Heart right ventricle (tissue), 16 donors: Measurements from ENCODE around the gene SSNA1. TPM values are rescaled to one million over a fixed set of nuclear protein-coding genes. Genes with fewer than 3 reads are reported as not detected.

Experiments
- ATAC-seq, 8 donors: fragments of 200-7000 bp; cut with Tn5 transposase; one replicate each; pipeline ENCODE4 v1.9.1; 2020; ENCODE audit warnings: mild to moderate bottlenecking in 8 of 8, moderate library complexity in 8 of 8, moderate number of reproducible peaks in 1 of 8
- DNase-seq, 2 donors: peaks; one replicate each; pipeline ENCODE4 v3.0.0-alpha.2; 2020
- H3K27ac ChIP-seq, 10 donors: fragments of 200-600 bp; sonication (generic) in 2 of 10; one replicate each; pipeline versions ENCODE4 v1.5.0 to v1.8.0; 2020 to 2022; ENCODE audit warnings: mild to moderate bottlenecking in 3 of 10
- H3K27me3 ChIP-seq, 7 donors: fragments of 200-600 bp; one replicate each; pipeline ENCODE4 v1.8.0; 2021 to 2022; ENCODE audit warnings: mild to moderate bottlenecking in 2 of 7
- H3K36me3 ChIP-seq, 9 donors: fragments of 200-600 bp; sonication (generic) in 1 of 9; one replicate each; pipeline versions ENCODE4 v1.5.0 to v1.8.0; 2020 to 2022; ENCODE audit warnings: mild to moderate bottlenecking in 2 of 9
- H3K4me1 ChIP-seq, 9 donors: fragments of 200-600 bp; sonication (generic) in 1 of 9; one replicate each; pipeline versions ENCODE4 v1.5.0 to v1.8.0; 2020 to 2022; ENCODE audit warnings: mild to moderate bottlenecking in 4 of 9
- H3K4me3 ChIP-seq, 10 donors: fragments of 200-600 bp; sonication (generic) in 2 of 10; one replicate each; pipeline versions ENCODE4 v1.5.0 to v1.8.0; 2020 to 2022; ENCODE audit warnings: mild to moderate bottlenecking in 7 of 10, moderate library complexity in 2 of 10
- H3K9me3 ChIP-seq, 11 donors: fragments of 200-600 bp in 10 of 11; sonication (generic) in 2 of 11; one replicate each; pipeline versions ENCODE4 v1.5.0 to v1.8.0; 2013 to 2022; ENCODE audit warnings: mild to moderate bottlenecking in 2 of 11, control low read depth in 1 of 11, moderate library complexity in 1 of 11
- CTCF ChIP-seq, 9 donors: fragments of 200-600 bp; sonication (generic) in 2 of 9; IDR thresholded peaks; one replicate each; pipeline versions ENCODE4 v1.5.0 to v1.8.0; 2021 to 2022; ENCODE audit warnings: antibody characterized with exemption in 9 of 9, mild to moderate bottlenecking in 5 of 9, moderate library complexity in 1 of 9
- WGBS, 2 donors: extraction: QIAGEN DNeasy Blood & Tissue Kit; methylation state at CpG; one replicate each; pipeline ENCODE4 v1.1.7; 2013; ENCODE audit warnings: inconsistent platforms in 1 of 2; 5-methylcytosine and 5-hydroxymethylcytosine counted together
- intact Hi-C, 10 donors: fragments of 100-400 bp; cut with DNase I; formaldehyde crosslinking; loops; one replicate each; pipeline versions ENCODE4 v1.11.1 to v1.14.2; 2022
- polyA plus RNA-seq, 2 donors: library from polyadenylated mRNA; stranded (reverse); fragments of 200-250 nt; gene quantifications; one replicate each; pipeline ENCODE4 v1.2.3, GENCODE V29; 2013
- total RNA-seq, 10 donors: library from RNA; stranded (reverse); fragmentation: NEBNext Ultra II Directional in 3 of 10; extraction: Animal tissue kit (Norgen Biotek cat#: 25700) in 3 of 10; gene quantifications; one replicate each; pipeline versions ENCODE4 v1.2.1 to v1.2.4, GENCODE V29; 2021 to 2023
- donor health status: Arrhythmogenic right ventricular cardiomyopathy.
- donor health status: ischemic (EF 13 %, LVEDD 7.1; RV severe dilation, severe dysfunction).
- donor health status: healthy with polysubstance abuse.
- donor health status: DM: no; HTN: yes; CAD: no.
- donor health status: DM: no; HTN: no; CAD: no.
- donor health status: ischemic (EF 25% LVEDD 6.9; RV normal size, moderate dysfunction).
- donor health status: ischemic (EF 25% LVEDD 5.7; RV mildly dilated, moderate dysfunction).
- donor health status: healthy.
- donor health status: DM: yes; HTN: yes; CAD: no.
- donor health status: Ischemic cardiomyopathy.
- donor health status: ischemic (EF 35%, LVEDD 5.7; RV mildly dilated, moderate dysfunction).
- donor health status: nonischemic (EF 11% LVEDD 7.7; RV severe dilation, severe dysfunction).
- donor health status: DM: yes; HTN: yes; CAD: no.
- donor health status: PGD.
- donor health status: ischemic (EF 29% LVEDD 5.4; RV normal size, mild dysfunction).
- donor health status: nonischemic (EF 23%, LVEDD 6.1; RV moderate dilation, normal function).

Gene SSNA1
- total and polyA plus RNA-seq, 12 donors, result 47.3 to 168 (median 57.6) TPM

- ATAC-seq (no peak), DNase-seq (no peak)
- peak overlapping the region; percentile 42 to 84 (median 72) for H3K4me3 ChIP-seq
- peaks cover 46 to 83% (median 74%) of the 10 kb centered on the region in 9 donors for H3K4me1 ChIP-seq
- no peaks in the 10 kb centered on the region for H3K36me3 ChIP-seq
- 11% methylated on average over 23 of the region's 23 CpGs for WGBS, 2 donors
- no peaks in the 10 kb centered on the region for H3K27me3 ChIP-seq
- no peak for TF ChIP-seq CTCF (IDR thresholded peaks at IDR 0.05)
- intact Hi-C loops, result loop anchor here in 1 of 10 donors (2.0 kb wide), 1 partner anchor 21 kb away; the partner anchor contains the start of gene RNF208
- H3K27ac ChIP-seq, result peak overlapping the region; percentile 33 to 96 (median 90)
- H3K9me3 ChIP-seq, result no peaks in the 10 kb centered on the region
These were observed 12.9 kb downstream of the SSNA1 start for GRCh38 chr9:137201205-137201868.

- Histone ChIP-seq H3K4me3 (no peak overlapping the region), H3K27ac (no peak overlapping the region), H3K9me3 (no peaks in the 10 kb centered on the region), H3K27me3 (no peaks in the 10 kb centered on the region), H3K4me1 (peaks cover 38 to 78% (median 72%) of the 10 kb centered on the region in 9 donors), H3K36me3 (peaks cover 0 to 7% (median 0%) of the 10 kb centered on the region in 9 donors)
- ATAC-seq, result no peak
- DNase-seq, result no peak
- intact Hi-C loops, result no loop called here
- 72 to 74% methylated on average over 8 of the region's 8 CpGs for WGBS, 2 donors
- TF ChIP-seq CTCF (IDR thresholded peaks at IDR 0.05), result no peak
These were observed 14.5 kb downstream of the SSNA1 start for GRCh38 chr9:137202966-137203365.

- peak overlapping the region; percentile 31 to 96 (median 86) for H3K4me3 ChIP-seq
- no peaks in the 10 kb centered on the region for H3K9me3 ChIP-seq
- peaks cover 20 to 60% (median 55%) of the 10 kb centered on the region in 9 donors for H3K4me1 ChIP-seq
- peaks cover 0 to 17% (median 0%) of the 10 kb centered on the region in 9 donors for H3K36me3 ChIP-seq
- ATAC-seq (no peak), DNase-seq (no peak)
- intact Hi-C loops, result loop anchor here in 1 of 10 donors (1.0 kb wide), 1 partner anchor 16 kb away; the partner anchor contains the start of genes ANAPC2 and SSNA1
- peak overlapping the region in 8 of 10 donors; percentile 75 to 94 (median 89) for H3K27ac ChIP-seq
- H3K27me3 ChIP-seq, result no peaks in the 10 kb centered on the region
- no peak for TF ChIP-seq CTCF (IDR thresholded peaks at IDR 0.05)
- 10 to 11% methylated on average over 21 of the region's 21 CpGs for WGBS, 2 donors
These were observed 16.3 kb downstream of the SSNA1 start for GRCh38 chr9:137204731-137205125.

GRCh38 chr9:137205126-137206069 lies 16.9 kb downstream of the SSNA1 start, which contains the start of the genes NDOR1 and TMEM203:
NDOR1 (plus strand) TSS chr9:137205700; CDS start chr9:137205778, 78 bp downstream.
TMEM203 (minus strand) TSS chr9:137205648; CDS start chr9:137205414, 234 bp downstream.
- Histone ChIP-seq H3K36me3 (peaks cover 0 to 23% (median 0%) of the 10 kb centered on the region in 9 donors), H3K4me3 (peak within 1 kb of the TSS; percentile 31 to 96 (median 86)), H3K27me3 (no peaks in the 10 kb centered on the region), H3K27ac (peak within 1 kb of the TSS in 9 of 10 donors; percentile 75 to 94 (median 89)), H3K9me3 (no peaks in the 10 kb centered on the region), H3K4me1 (peaks cover 20 to 58% (median 54%) of the 10 kb centered on the region in 9 donors)
- WGBS, 2 donors, result 0% methylated on average over 76 to 98 of the region's 98 CpGs
- TF ChIP-seq CTCF (IDR thresholded peaks at IDR 0.05), result no peak
- ATAC-seq (peak; percentile 58 to 74 (median 66)), DNase-seq (peak; percentile 94)
- intact Hi-C loops, result loop anchor here in 1 of 10 donors (1.0 kb wide), 1 partner anchor 17 kb away; the partner anchor contains the start of genes ANAPC2 and SSNA1
